Activated gamma-delta T cell treated with anti-CD3 and anti-CD28 coated beads, Interleukin-2, amount 50 U/mL, for 16 hours (primary cell): ENCODE results near the gene CDC123.
A peak's percentile ranks its signal among the peaks of the same experiment; 100 is the strongest.
"Not testable (repeated sequence)": the region's sequence is repeated elsewhere in the genome, so short reads cannot be mapped to it uniquely, and the experiment has no call there.

Experiments used
- DNase-seq: peaks from one replicate; pipeline ENCODE4 v3.0.0-alpha.2; 2020; ENCODE audit warnings: low read depth

The CDC123 gene

GRCh38 chr10:12195603-12196506, at the start of gene CDC123, which contains the start of gene NUDT5:
Gene CDC123 (plus strand): TSS chr10:12196188. CDS start chr10:12196246, 58 bp downstream.
Gene NUDT5 (minus strand): TSS chr10:12195891. CDS start chr10:12186291, 9,600 bp downstream.
- peak; percentile 69 for DNase-seq

GRCh38 chr10:12150163-12150562, 45.8 kb upstream of the CDC123 start:
- no peak for DNase-seq

- no peak for DNase-seq
These were observed 41.5 kb upstream of the CDC123 start for GRCh38 chr10:12154516-12154915.

GRCh38 chr10:12156367-12157123, 39.4 kb upstream of the CDC123 start:
- no peak for DNase-seq

- no peak for DNase-seq
These were observed 37.9 kb upstream of the CDC123 start for GRCh38 chr10:12158111-12158510.

- no peak for DNase-seq
These were observed 35.3 kb upstream of the CDC123 start for GRCh38 chr10:12160664-12161063.

GRCh38 chr10:12162927-12163326, 33.1 kb upstream of the CDC123 start:
- no peak for DNase-seq

GRCh38 chr10:12164085-12164484, 31.9 kb upstream of the CDC123 start:
- no peak for DNase-seq

- no peak for DNase-seq
These were observed 31.0 kb upstream of the CDC123 start for GRCh38 chr10:12165036-12165435.

- DNase-seq, result no peak
These were observed 29.8 kb upstream of the CDC123 start for GRCh38 chr10:12165999-12166775.

- not testable (repeated sequence) for DNase-seq
These were observed 24.5 kb upstream of the CDC123 start for GRCh38 chr10:12171512-12171911.

- no peak for DNase-seq
These were observed 18.3 kb upstream of the CDC123 start for GRCh38 chr10:12177642-12178041.

- DNase-seq, result no peak
These were observed 16.3 kb upstream of the CDC123 start for GRCh38 chr10:12179606-12180170.

GRCh38 chr10:12180221-12180974, 15.6 kb upstream of the CDC123 start:
- no peak for DNase-seq

GRCh38 chr10:12181065-12181775, 14.8 kb upstream of the CDC123 start:
- peak; percentile 60 for DNase-seq

GRCh38 chr10:12184165-12184564, 11.8 kb upstream of the CDC123 start:
- no peak for DNase-seq

- no peak for DNase-seq
These were observed 9.7 kb upstream of the CDC123 start for GRCh38 chr10:12186323-12186722.

GRCh38 chr10:12187321-12187905, 8.6 kb upstream of the CDC123 start:
- no peak for DNase-seq

GRCh38 chr10:12188656-12189055, 7.3 kb upstream of the CDC123 start:
- DNase-seq, result no peak

- no peak for DNase-seq
These were observed 6.6 kb upstream of the CDC123 start for GRCh38 chr10:12189426-12189825.
